Measurements from ENCODE around the gene TMEM245.

DNA sequence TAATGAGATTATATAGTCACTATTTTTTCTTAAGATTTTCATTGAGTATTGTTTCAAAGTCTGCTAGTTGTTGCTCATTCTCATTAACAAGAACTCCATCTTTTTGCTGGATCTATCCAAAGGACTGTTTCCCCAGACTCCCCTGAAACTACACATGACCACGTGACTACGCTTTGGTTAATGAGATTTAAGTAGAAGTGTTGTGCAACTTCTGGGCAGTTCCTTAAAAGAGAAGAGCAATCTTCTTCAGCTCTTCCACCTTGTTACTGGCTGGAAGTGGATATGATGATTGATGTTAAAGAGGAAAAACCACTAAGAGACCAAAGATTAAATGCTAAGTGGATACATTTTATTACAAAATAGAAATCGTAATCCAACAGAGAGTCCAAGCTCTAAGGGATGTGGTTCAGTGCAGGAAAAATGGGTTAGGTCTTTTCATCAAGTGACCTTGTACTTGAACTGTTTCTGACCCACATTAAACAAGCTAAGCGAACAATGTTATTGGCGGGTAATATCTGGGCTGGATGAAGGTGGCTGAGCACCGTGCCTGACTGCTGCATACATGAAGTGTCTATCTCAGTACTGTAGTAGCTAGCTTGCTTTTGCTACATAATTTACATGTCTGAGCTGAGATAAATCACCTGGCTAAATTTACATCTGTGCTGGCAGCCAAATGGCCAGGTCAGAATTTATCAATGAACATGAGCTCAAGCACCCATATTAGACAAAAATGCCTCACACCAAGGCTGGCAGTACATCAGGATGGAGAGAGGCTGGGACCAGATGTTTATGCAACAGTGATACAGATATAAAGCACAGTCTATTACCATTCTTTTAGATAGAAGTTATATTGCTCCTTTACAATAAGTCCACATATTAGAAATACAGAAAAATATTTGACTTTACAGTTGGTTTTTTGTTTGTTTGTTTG is 98.9 kb downstream of the TMEM245 start:
- no peak for TF ChIP-seq TAF1 (IDR thresholded peaks at IDR 0.05; ENCODE audit: borderline replicate concordance, low read depth, low read length)
- no peak for TF ChIP-seq POLR2AphosphoS5 (IDR thresholded peaks at IDR 0.05; ENCODE audit: low read depth, low read length)
- TF ChIP-seq POLR2A (IDR thresholded peaks at IDR 0.05; ENCODE audit: low read depth, low read length): no peak
